Liver (tissue), 3 donors: ENCODE measurements around the gene RUNDC3A.

Experiments
- CTCF ChIP-seq: fragments of 150-350 bp; IDR thresholded peaks from 2 replicates; pipeline ENCODE4 v1.5.1; 2017; ENCODE audit warnings: improper control_type of control experiment, low read depth, low read length; ENCODE audit not compliant: missing input control
- EGR1 ChIP-seq, 2 donors: IDR thresholded peaks; 2 replicates each; pipeline ENCODE4 v1.6.1; 2016 to 2018; ENCODE audit warnings: antibody characterized with exemption in 2 of 2, low read depth in 2 of 2
- JUND ChIP-seq, 2 donors: IDR thresholded peaks; 2 replicates each; pipeline ENCODE4 v1.6.1; 2016; ENCODE audit warnings: antibody characterized with exemption in 2 of 2
- SP1 ChIP-seq: IDR thresholded peaks from 2 replicates; pipeline ENCODE4 v1.6.1; 2018; ENCODE audit warnings: antibody characterized with exemption, mild to moderate bottlenecking
- TAF1 ChIP-seq: conservative IDR thresholded peaks from 2 replicates; pipeline ENCODE4 v1.6.1; 2016; ENCODE audit warnings: antibody characterized with exemption, mild to moderate bottlenecking
- YY1 ChIP-seq: IDR thresholded peaks from 2 replicates; pipeline ENCODE4 v1.6.1; 2016; ENCODE audit warnings: antibody characterized with exemption, mild to moderate bottlenecking
- TF ChIP-seq, protein P1 (sequence below): IDR thresholded peaks from 2 replicates; pipeline ENCODE4 v1.6.1; 2016; ENCODE audit warnings: antibody characterized with exemption
- donor health status: healthy.
- donor health status: healthy.

- TF ChIP-seq CTCF = no peak
- TF ChIP-seq YY1 = no peak
- TF ChIP-seq, protein P1, sequence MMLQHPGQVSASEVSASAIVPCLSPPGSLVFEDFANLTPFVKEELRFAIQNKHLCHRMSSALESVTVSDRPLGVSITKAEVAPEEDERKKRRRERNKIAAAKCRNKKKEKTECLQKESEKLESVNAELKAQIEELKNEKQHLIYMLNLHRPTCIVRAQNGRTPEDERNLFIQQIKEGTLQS = no peak
- no peak for TF ChIP-seq TAF1
- TF ChIP-seq JUND (IDR thresholded peaks at IDR 0.05) = no peak
- no peak for TF ChIP-seq SP1
- no peak for TF ChIP-seq EGR1 (IDR thresholded peaks at IDR 0.05; ENCODE audit: low read depth in 2 of 2)
Observed at GRCh38 chr17:44309472-44309871, 1.1 kb downstream of the RUNDC3A start.
